ENCODE data around the gene ARSG. TPM values are rescaled to one million over a fixed set of nuclear protein-coding genes. Genes with fewer than 3 reads are reported as not detected.

Gene ARSG
- total RNA-seq, 3 donors from 2014 or later = 9.3 to 14.8 (median 9.5) TPM

GRCh38 chr17:68458260-68459036 is 167.2 kb downstream of the ARSG start:
- Histone ChIP-seq H3K36me3 (no peaks in the 10 kb centered on the region), H3K4me1 (no peaks in the 10 kb centered on the region), H3K4me3 (peak overlapping the region; percentile 70 to 87 (median 86)), H3K27me3 (no peaks in the 10 kb centered on the region), H3K27ac (peak overlapping the region; percentile 79 to 85), H3K9me3 (no peaks in the 10 kb centered on the region)
- no peak for DNase-seq (ENCODE audit: low spot score in 2 of 2)
- TF ChIP-seq CTCF (IDR thresholded peaks at IDR 0.05) (no peak), POLR2AphosphoS5 (IDR thresholded peaks at IDR 0.05) (no peak), POLR2A (IDR thresholded peaks at IDR 0.05) (no peak)
- intact Hi-C loops (cut with DNase I; ENCODE audit: low total_unique reads) = no loop called here

GRCh38 chr17:68459037-68459639 is 167.8 kb downstream of the ARSG start:
- Histone ChIP-seq H3K4me3 (no peak overlapping the region), H3K27me3 (no peaks in the 10 kb centered on the region), H3K9me3 (no peaks in the 10 kb centered on the region), H3K36me3 (no peaks in the 10 kb centered on the region), H3K4me1 (no peaks in the 10 kb centered on the region), H3K27ac (no peak overlapping the region)
- intact Hi-C loops (cut with DNase I; ENCODE audit: low total_unique reads) = no loop called here
- TF ChIP-seq CTCF (IDR thresholded peaks at IDR 0.05) (no peak), POLR2A (IDR thresholded peaks at IDR 0.05) (no peak), POLR2AphosphoS5 (IDR thresholded peaks at IDR 0.05) (no peak)
- DNase-seq (ENCODE audit: low spot score in 2 of 2) = no peak

GRCh38 chr17:68460146-68460545 is 168.9 kb downstream of the ARSG start:
- DNase-seq (ENCODE audit: low spot score in 2 of 2) = no peak
- Histone ChIP-seq H3K9me3 (no peaks in the 10 kb centered on the region), H3K27ac (no peak overlapping the region), H3K4me3 (no peak overlapping the region), H3K36me3 (no peaks in the 10 kb centered on the region), H3K4me1 (no peaks in the 10 kb centered on the region), H3K27me3 (no peaks in the 10 kb centered on the region)
- intact Hi-C loops (cut with DNase I; ENCODE audit: low total_unique reads) = loop anchor here (2.0 kb wide), 1 partner anchor 53 kb away; the partner anchor contains the start of gene PRKAR1A
- no peak for TF ChIP-seq CTCF (IDR thresholded peaks at IDR 0.05)
- TF ChIP-seq POLR2A (IDR thresholded peaks at IDR 0.05) = no peak
- no peak for TF ChIP-seq POLR2AphosphoS5 (IDR thresholded peaks at IDR 0.05)

GRCh38 chr17:68460715-68461114 is 169.4 kb downstream of the ARSG start:
- Histone ChIP-seq H3K4me1 (no peaks in the 10 kb centered on the region), H3K27ac (no peak overlapping the region), H3K9me3 (no peaks in the 10 kb centered on the region), H3K4me3 (no peak overlapping the region), H3K27me3 (no peaks in the 10 kb centered on the region), H3K36me3 (no peaks in the 10 kb centered on the region)
- TF ChIP-seq CTCF (IDR thresholded peaks at IDR 0.05) (no peak), POLR2A (IDR thresholded peaks at IDR 0.05) (no peak), POLR2AphosphoS5 (IDR thresholded peaks at IDR 0.05) (no peak)
- intact Hi-C loops (cut with DNase I; ENCODE audit: low total_unique reads) = loop anchor here (2.0 kb wide), 1 partner anchor 52 kb away; the partner anchor contains the start of gene PRKAR1A
- no peak for DNase-seq (ENCODE audit: low spot score in 2 of 2)

- Histone ChIP-seq H3K36me3 (no peaks in the 10 kb centered on the region), H3K27me3 (no peaks in the 10 kb centered on the region), H3K4me1 (no peaks in the 10 kb centered on the region), H3K4me3 (no peak overlapping the region), H3K9me3 (no peaks in the 10 kb centered on the region), H3K27ac (no peak overlapping the region)
- TF ChIP-seq POLR2AphosphoS5 (IDR thresholded peaks at IDR 0.05) (no peak), POLR2A (IDR thresholded peaks at IDR 0.05) (no peak), CTCF (IDR thresholded peaks at IDR 0.05) (no peak)
- no peak for DNase-seq (ENCODE audit: low spot score in 2 of 2)
- intact Hi-C loops (cut with DNase I; ENCODE audit: low total_unique reads) = loop anchor here (2.0 kb wide), 1 partner anchor 52 kb away; the partner anchor contains the start of gene PRKAR1A
Observed at GRCh38 chr17:68461122-68461539, 169.8 kb downstream of the ARSG start.
